HG02678 (cell line): ENCODE measurements around the gene PHKB.

ENCODE experiments used
- ATAC-seq: cut with Tn5 transposase; IDR thresholded peaks from one replicate; pipeline ENCODE4 v1.9.1; 2021; ENCODE audit warnings: mild to moderate bottlenecking, moderate library complexity; ENCODE audit not compliant: unreplicated experiment

The PHKB gene

GRCh38 chr16:47719713-47720112 lies 258.6 kb downstream of the PHKB start:
- ATAC-seq = no peak

GRCh38 chr16:47721006-47721637 lies 260.0 kb downstream of the PHKB start:
- ATAC-seq = no peak

GRCh38 chr16:47722046-47722445 lies 260.9 kb downstream of the PHKB start:
- no peak for ATAC-seq

GRCh38 chr16:47724115-47724785 lies 263.1 kb downstream of the PHKB start:
- no peak for ATAC-seq

- no peak for ATAC-seq
These were observed 264.1 kb downstream of the PHKB start for GRCh38 chr16:47725188-47725695.

- no peak for ATAC-seq
These were observed 265.0 kb downstream of the PHKB start for GRCh38 chr16:47726031-47726675.

GRCh38 chr16:47727131-47727530 lies 266.0 kb downstream of the PHKB start:
- ATAC-seq = no peak

- peak; percentile 49 for ATAC-seq
These were observed 267.1 kb downstream of the PHKB start for GRCh38 chr16:47728205-47728604.

GRCh38 chr16:47729701-47730100 lies 268.6 kb downstream of the PHKB start:
- no peak for ATAC-seq

GRCh38 chr16:47731252-47731651 lies 270.1 kb downstream of the PHKB start:
- ATAC-seq = no peak

- no peak for ATAC-seq
These were observed 271.0 kb downstream of the PHKB start for GRCh38 chr16:47732122-47732521.

- no peak for ATAC-seq
These were observed 271.5 kb downstream of the PHKB start for GRCh38 chr16:47732523-47733111.

- no peak for ATAC-seq
These were observed 273.1 kb downstream of the PHKB start for GRCh38 chr16:47734081-47734857.

GRCh38 chr16:47734987-47735594 lies 274.0 kb downstream of the PHKB start:
- ATAC-seq = no peak

- no peak for ATAC-seq
These were observed 289.2 kb downstream of the PHKB start for GRCh38 chr16:47750371-47750770.
